WTC11 (cell line): Measurements from ENCODE around the gene SYCE1L.

Experiments
- CBFB ChIP-seq: sonication (generic); formaldehyde crosslinking; IDR thresholded peaks from 2 replicates; pipeline ENCODE4 v1.8.1; 2022; ENCODE audit warnings: mild to moderate bottlenecking, low read depth, missing genetic modification reagents
- CREM ChIP-seq: sonication (generic); formaldehyde crosslinking; IDR thresholded peaks from 2 replicates; pipeline ENCODE4 v1.8.1; 2022; ENCODE audit warnings: mild to moderate bottlenecking, missing genetic modification reagents, moderate library complexity
- ESRRA ChIP-seq: sonication (generic); formaldehyde crosslinking; IDR thresholded peaks from 2 replicates; pipeline ENCODE4 v1.8.1; 2022; ENCODE audit warnings: mild to moderate bottlenecking, missing genetic modification reagents, borderline replicate concordance
- SP1 ChIP-seq: sonication (generic); formaldehyde crosslinking; conservative IDR thresholded peaks from 2 replicates; pipeline ENCODE4 v1.8.1; 2022; ENCODE audit warnings: missing genetic modification reagents
- TEAD4 ChIP-seq: sonication (generic); formaldehyde crosslinking; IDR thresholded peaks from 2 replicates; pipeline ENCODE4 v1.8.0; 2022; ENCODE audit warnings: mild to moderate bottlenecking, missing genetic modification reagents
- TP53 ChIP-seq: sonication (generic); formaldehyde crosslinking; IDR thresholded peaks from 2 replicates; pipeline ENCODE4 v1.8.1; 2023; ENCODE audit warnings: mild to moderate bottlenecking, missing genetic modification reagents
- ZNF121 ChIP-seq: sonication (generic); formaldehyde crosslinking; IDR thresholded peaks from 2 replicates; pipeline ENCODE4 v1.8.0; 2023; ENCODE audit warnings: missing genetic modification reagents
- ZNF263 ChIP-seq: sonication (generic); formaldehyde crosslinking; IDR thresholded peaks from 2 replicates; pipeline ENCODE4 v1.8.1; 2022; ENCODE audit warnings: low read depth, mild to moderate bottlenecking, moderate library complexity, missing genetic modification reagents
- TF ChIP-seq, protein P1 (sequence below): fragments of 200-600 bp; IDR thresholded peaks from 2 replicates; pipeline ENCODE4 v1.8.0; 2022; ENCODE audit warnings: antibody characterized with exemption
- TF ChIP-seq, protein P2 (sequence below): sonication (generic); formaldehyde crosslinking; IDR thresholded peaks from 2 replicates; pipeline ENCODE4 v1.8.1; 2022; ENCODE audit warnings: low read depth, mild to moderate bottlenecking, moderate library complexity, missing genetic modification reagents, borderline replicate concordance
- TF ChIP-seq, protein P3 (sequence below): sonication (generic); formaldehyde crosslinking; conservative IDR thresholded peaks from 2 replicates; pipeline ENCODE4 v1.8.1; 2022; ENCODE audit warnings: mild to moderate bottlenecking, missing genetic modification reagents
- TF ChIP-seq, protein P4 (sequence below): fragments of 250-450 bp; sonication (Bioruptor Pico); IDR thresholded peaks from 2 replicates; pipeline ENCODE4 v2.1.2; 2022; ENCODE audit warnings: mild to moderate bottlenecking, moderate library complexity

DNA sequence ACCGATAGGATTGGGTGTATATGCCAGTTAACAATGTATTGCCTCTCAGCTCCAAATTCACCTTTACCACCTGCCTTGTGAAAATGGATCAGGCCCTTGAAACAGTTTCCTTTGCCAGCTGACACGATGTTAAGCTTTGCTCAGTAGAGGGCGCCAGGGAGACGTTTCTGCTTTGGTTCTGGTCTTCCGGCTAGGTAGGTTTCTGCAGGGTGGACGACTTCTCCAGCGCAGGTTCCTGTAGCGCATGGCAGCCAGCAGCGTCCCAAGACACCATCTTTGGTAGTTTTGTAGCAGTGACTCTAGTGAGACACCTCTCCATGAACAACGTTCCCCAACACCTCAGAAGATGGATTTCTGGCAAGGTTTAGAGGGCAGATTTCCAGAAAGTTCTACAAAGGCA lies 24.0 kb downstream of the SYCE1L start:
- TF ChIP-seq, protein P1, sequence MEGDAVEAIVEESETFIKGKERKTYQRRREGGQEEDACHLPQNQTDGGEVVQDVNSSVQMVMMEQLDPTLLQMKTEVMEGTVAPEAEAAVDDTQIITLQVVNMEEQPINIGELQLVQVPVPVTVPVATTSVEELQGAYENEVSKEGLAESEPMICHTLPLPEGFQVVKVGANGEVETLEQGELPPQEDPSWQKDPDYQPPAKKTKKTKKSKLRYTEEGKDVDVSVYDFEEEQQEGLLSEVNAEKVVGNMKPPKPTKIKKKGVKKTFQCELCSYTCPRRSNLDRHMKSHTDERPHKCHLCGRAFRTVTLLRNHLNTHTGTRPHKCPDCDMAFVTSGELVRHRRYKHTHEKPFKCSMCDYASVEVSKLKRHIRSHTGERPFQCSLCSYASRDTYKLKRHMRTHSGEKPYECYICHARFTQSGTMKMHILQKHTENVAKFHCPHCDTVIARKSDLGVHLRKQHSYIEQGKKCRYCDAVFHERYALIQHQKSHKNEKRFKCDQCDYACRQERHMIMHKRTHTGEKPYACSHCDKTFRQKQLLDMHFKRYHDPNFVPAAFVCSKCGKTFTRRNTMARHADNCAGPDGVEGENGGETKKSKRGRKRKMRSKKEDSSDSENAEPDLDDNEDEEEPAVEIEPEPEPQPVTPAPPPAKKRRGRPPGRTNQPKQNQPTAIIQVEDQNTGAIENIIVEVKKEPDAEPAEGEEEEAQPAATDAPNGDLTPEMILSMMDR, result peak; percentile 42; the same call in 1 of the 2 replicates
- TF ChIP-seq, protein P2, sequence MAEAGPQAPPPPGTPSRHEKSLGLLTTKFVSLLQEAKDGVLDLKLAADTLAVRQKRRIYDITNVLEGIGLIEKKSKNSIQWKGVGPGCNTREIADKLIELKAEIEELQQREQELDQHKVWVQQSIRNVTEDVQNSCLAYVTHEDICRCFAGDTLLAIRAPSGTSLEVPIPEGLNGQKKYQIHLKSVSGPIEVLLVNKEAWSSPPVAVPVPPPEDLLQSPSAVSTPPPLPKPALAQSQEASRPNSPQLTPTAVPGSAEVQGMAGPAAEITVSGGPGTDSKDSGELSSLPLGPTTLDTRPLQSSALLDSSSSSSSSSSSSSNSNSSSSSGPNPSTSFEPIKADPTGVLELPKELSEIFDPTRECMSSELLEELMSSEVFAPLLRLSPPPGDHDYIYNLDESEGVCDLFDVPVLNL (CRISPR knock-in tag), result no peak
- TF ChIP-seq CREM (no peak), ZNF263 (CRISPR knock-in tag) (no peak), TEAD4 (CRISPR knock-in tag) (no peak), CBFB (no peak), TP53 (CRISPR knock-in tag) (no peak), ESRRA (CRISPR knock-in tag) (no peak), SP1 (no peak), ZNF121 (CRISPR knock-in tag) (no peak)
- TF ChIP-seq, protein P3, sequence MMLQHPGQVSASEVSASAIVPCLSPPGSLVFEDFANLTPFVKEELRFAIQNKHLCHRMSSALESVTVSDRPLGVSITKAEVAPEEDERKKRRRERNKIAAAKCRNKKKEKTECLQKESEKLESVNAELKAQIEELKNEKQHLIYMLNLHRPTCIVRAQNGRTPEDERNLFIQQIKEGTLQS (CRISPR knock-in tag), result no peak
- TF ChIP-seq, protein P4, sequence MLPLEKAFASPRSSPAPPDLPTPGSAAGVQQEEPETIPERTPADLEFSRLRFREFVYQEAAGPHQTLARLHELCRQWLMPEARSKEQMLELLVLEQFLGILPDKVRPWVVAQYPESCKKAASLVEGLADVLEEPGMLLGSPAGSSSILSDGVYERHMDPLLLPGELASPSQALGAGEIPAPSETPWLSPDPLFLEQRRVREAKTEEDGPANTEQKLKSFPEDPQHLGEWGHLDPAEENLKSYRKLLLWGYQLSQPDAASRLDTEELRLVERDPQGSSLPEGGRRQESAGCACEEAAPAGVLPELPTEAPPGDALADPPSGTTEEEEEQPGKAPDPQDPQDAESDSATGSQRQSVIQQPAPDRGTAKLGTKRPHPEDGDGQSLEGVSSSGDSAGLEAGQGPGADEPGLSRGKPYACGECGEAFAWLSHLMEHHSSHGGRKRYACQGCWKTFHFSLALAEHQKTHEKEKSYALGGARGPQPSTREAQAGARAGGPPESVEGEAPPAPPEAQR (CRISPR knock-in tag), result 0 out of 2 replicates have a peak, but pooled peaks have one; percentile 33
